Measurements from ENCODE around the gene PFKL.

PFKL gene

GRCh38 chr21:44299458-44300261, at the start of gene PFKL:
TSS of gene PFKL (plus strand) at chr21:44300053. CDS start at chr21:44300106, 53 bp downstream.
- in situ Hi-C loops (cut with MboI; ENCODE audit: low sequenced_read_pairs), result no loop called here

- in situ Hi-C loops (cut with MboI; ENCODE audit: low sequenced_read_pairs), result no loop called here
Observed at GRCh38 chr21:44253832-44254710, 45.8 kb upstream of the PFKL start.

GRCh38 chr21:44255511-44255981, 44.3 kb upstream of the PFKL start:
- in situ Hi-C loops (cut with MboI; ENCODE audit: low sequenced_read_pairs), result no loop called here

- in situ Hi-C loops (cut with MboI; ENCODE audit: low sequenced_read_pairs), result no loop called here
Observed at GRCh38 chr21:44258056-44258725, 41.7 kb upstream of the PFKL start.

GRCh38 chr21:44259082-44259705, 40.7 kb upstream of the PFKL start:
- in situ Hi-C loops (cut with MboI; ENCODE audit: low sequenced_read_pairs), result no loop called here

- in situ Hi-C loops (cut with MboI; ENCODE audit: low sequenced_read_pairs), result no loop called here
Observed at GRCh38 chr21:44260066-44260465, 39.8 kb upstream of the PFKL start.

GRCh38 chr21:44260791-44261631, 38.8 kb upstream of the PFKL start:
- in situ Hi-C loops (cut with MboI; ENCODE audit: low sequenced_read_pairs), result no loop called here

GRCh38 chr21:44261675-44262295, 38.1 kb upstream of the PFKL start, which contains the start of gene DNMT3L:
TSS of gene DNMT3L (minus strand) at chr21:44261897. CDS start at chr21:44261259, 638 bp downstream.
- in situ Hi-C loops (cut with MboI; ENCODE audit: low sequenced_read_pairs), result no loop called here

GRCh38 chr21:44262338-44263056, 37.4 kb upstream of the PFKL start:
- in situ Hi-C loops (cut with MboI; ENCODE audit: low sequenced_read_pairs), result no loop called here

GRCh38 chr21:44263221-44263760, 36.6 kb upstream of the PFKL start:
- in situ Hi-C loops (cut with MboI; ENCODE audit: low sequenced_read_pairs), result no loop called here

- in situ Hi-C loops (cut with MboI; ENCODE audit: low sequenced_read_pairs), result no loop called here
Observed at GRCh38 chr21:44263768-44264167, 36.1 kb upstream of the PFKL start.

- in situ Hi-C loops (cut with MboI; ENCODE audit: low sequenced_read_pairs), result no loop called here
Observed at GRCh38 chr21:44265734-44266270, 34.1 kb upstream of the PFKL start.

- in situ Hi-C loops (cut with MboI; ENCODE audit: low sequenced_read_pairs), result no loop called here
Observed at GRCh38 chr21:44267655-44268142, 32.2 kb upstream of the PFKL start.

GRCh38 chr21:44269090-44269489, 30.8 kb upstream of the PFKL start:
- in situ Hi-C loops (cut with MboI; ENCODE audit: low sequenced_read_pairs), result no loop called here

- in situ Hi-C loops (cut with MboI; ENCODE audit: low sequenced_read_pairs), result no loop called here
Observed at GRCh38 chr21:44271558-44272283, 28.1 kb upstream of the PFKL start.

- in situ Hi-C loops (cut with MboI; ENCODE audit: low sequenced_read_pairs), result no loop called here
Observed at GRCh38 chr21:44272284-44272858, 27.5 kb upstream of the PFKL start.

- in situ Hi-C loops (cut with MboI; ENCODE audit: low sequenced_read_pairs), result no loop called here
Observed at GRCh38 chr21:44273046-44273445, 26.8 kb upstream of the PFKL start.

Data from HL-60/S4 treated with phorbol 12-myristate 13-acetate at 8.2 ng/mL for 4 days and 3 days (cell line).